Measurements from ENCODE around the gene SLC16A9.

- TF ChIP-seq RARB (CRISPR knock-in tag; IDR thresholded peaks at IDR 0.05) (no peak), GLIS3 (CRISPR knock-in tag; IDR thresholded peaks at IDR 0.05) (no peak), ZFP30 (CRISPR knock-in tag; IDR thresholded peaks at IDR 0.05) (no peak), ESRRG (CRISPR knock-in tag; IDR thresholded peaks at IDR 0.05) (no peak), ARNTL (CRISPR knock-in tag; IDR thresholded peaks at IDR 0.05; ENCODE audit: borderline replicate concordance, low read depth) (no peak), ZNF565 (CRISPR knock-in tag; conservative IDR thresholded peaks at IDR 0.05; ENCODE audit: low read depth) (no peak), PATZ1 (CRISPR knock-in tag; IDR thresholded peaks at IDR 0.05; ENCODE audit: borderline replicate concordance) (no peak), PPARA (CRISPR knock-in tag; IDR thresholded peaks at IDR 0.05; ENCODE audit: borderline replicate concordance) (no peak), TCF4 (CRISPR knock-in tag; IDR thresholded peaks at IDR 0.05; ENCODE audit: borderline replicate concordance) (no peak)
- TF ChIP-seq, protein P1, sequence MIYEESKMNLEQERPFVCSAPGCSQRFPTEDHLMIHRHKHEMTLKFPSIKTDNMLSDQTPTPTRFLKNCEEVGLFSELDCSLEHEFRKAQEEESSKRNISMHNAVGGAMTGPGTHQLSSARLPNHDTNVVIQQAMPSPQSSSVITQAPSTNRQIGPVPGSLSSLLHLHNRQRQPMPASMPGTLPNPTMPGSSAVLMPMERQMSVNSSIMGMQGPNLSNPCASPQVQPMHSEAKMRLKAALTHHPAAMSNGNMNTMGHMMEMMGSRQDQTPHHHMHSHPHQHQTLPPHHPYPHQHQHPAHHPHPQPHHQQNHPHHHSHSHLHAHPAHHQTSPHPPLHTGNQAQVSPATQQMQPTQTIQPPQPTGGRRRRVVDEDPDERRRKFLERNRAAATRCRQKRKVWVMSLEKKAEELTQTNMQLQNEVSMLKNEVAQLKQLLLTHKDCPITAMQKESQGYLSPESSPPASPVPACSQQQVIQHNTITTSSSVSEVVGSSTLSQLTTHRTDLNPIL (CRISPR knock-in tag; IDR thresholded peaks at IDR 0.05; ENCODE audit: low read depth) = no peak
These were observed 20.7 kb downstream of the SLC16A9 start for GRCh38 chr10:59688921-59689351.
